Keratinocyte (primary cell): Measurements from ENCODE around the gene MYMX. TPM values are rescaled to one million over a fixed set of nuclear protein-coding genes. Genes with fewer than 3 reads are reported as not detected.

Experiments
- DNase-seq: peaks from one replicate; pipeline ENCODE4 v3.0.0-alpha.2; 2011; ENCODE audit warnings: low read depth, missing footprints, low spot score
- FAIRE-seq: peaks from 2 replicates; lab custom pipeline; 2011; peaks lifted over from hg19 to GRCh38; lab: Jason Lieb, UNC
- H2AFZ ChIP-seq: 2 replicates; pipeline ENCODE4 v1.6.0; 2012; ENCODE audit warnings: low read length, control low read depth, inconsistent platforms; ENCODE audit not compliant: control insufficient read depth
- H3K27ac ChIP-seq: 2 replicates; pipeline ENCODE4 v1.5.1; 2011; ENCODE audit warnings: low read length; ENCODE audit not compliant: control insufficient read depth, insufficient read depth
- H3K27me3 ChIP-seq: 3 replicates; pipeline ENCODE4 v1.6.0; 2011; ENCODE audit warnings: low read length; ENCODE audit not compliant: control insufficient read depth, insufficient read depth; ENCODE audit errors: extremely low read depth
- H3K36me3 ChIP-seq, 2 experiments: 2 replicates in 1 of 2; 3 replicates in 1 of 2; pipeline ENCODE4 v1.5.1; 2011; ENCODE audit warnings: low read length in 2 of 2, mild to moderate bottlenecking in 1 of 2; ENCODE audit not compliant: control insufficient read depth in 2 of 2, insufficient read depth in 2 of 2; ENCODE audit errors: extremely low read depth in 1 of 2
- H3K4me1 ChIP-seq: 3 replicates; pipeline ENCODE4 v1.5.1; 2011; ENCODE audit warnings: low read length; ENCODE audit not compliant: control insufficient read depth, insufficient read depth; ENCODE audit errors: extremely low read depth
- H3K4me2 ChIP-seq: 3 replicates; pipeline ENCODE4 v1.6.0; 2011; ENCODE audit warnings: low read depth, low read length; ENCODE audit not compliant: control insufficient read depth, insufficient read depth; ENCODE audit errors: extremely low read depth
- H3K4me3 ChIP-seq, 3 experiments: fragments of 200-600 bp in 1 of 3; sonication (generic) in 1 of 3; 2 replicates in 2 of 3; 3 replicates in 1 of 3; pipeline ENCODE4 v1.5.1; 2011 to 2016; ENCODE audit warnings: low read length in 3 of 3, mild to moderate bottlenecking in 3 of 3, control low read depth in 2 of 3, inconsistent platforms in 1 of 3, low read depth in 1 of 3, mixed read lengths in 1 of 3, mixed run types in 1 of 3, moderate library complexity in 1 of 3; ENCODE audit not compliant: control insufficient read depth in 2 of 3, insufficient read depth in 2 of 3; ENCODE audit errors: extremely low read depth in 1 of 3
- H3K79me2 ChIP-seq: 2 replicates; pipeline ENCODE4 v1.6.0; 2012; ENCODE audit warnings: low read length; ENCODE audit not compliant: control insufficient read depth, insufficient read depth
- H3K9ac ChIP-seq: 3 replicates; pipeline ENCODE4 v1.6.0; 2011; ENCODE audit warnings: low read length; ENCODE audit not compliant: control insufficient read depth, insufficient read depth; ENCODE audit errors: extremely low read depth
- H3K9me1 ChIP-seq: 3 replicates; pipeline ENCODE4 v1.6.0; 2011; ENCODE audit warnings: low read length; ENCODE audit not compliant: control insufficient read depth, insufficient read depth; ENCODE audit errors: extremely low read depth
- H3K9me3 ChIP-seq: 2 replicates; pipeline ENCODE4 v1.5.1; 2012; ENCODE audit warnings: low read depth, low read length; ENCODE audit not compliant: control insufficient read depth
- H4K20me1 ChIP-seq: 3 replicates; pipeline ENCODE4 v1.6.0; 2011; ENCODE audit warnings: low read length; ENCODE audit not compliant: control insufficient read depth, insufficient read depth; ENCODE audit errors: extremely low read depth
- EZH2 ChIP-seq: IDR thresholded peaks from one replicate; pipeline ENCODE4 v1.6.1; 2012; ENCODE audit warnings: inconsistent platforms, mild to moderate bottlenecking, low read length, moderate library complexity
- dilution Hi-C: fragments of 300-500 bp; cut with MboI; formaldehyde crosslinking; loops from one replicate; pipeline ENCODE4 v1.7.0; 2020; ENCODE audit warnings: low sequenced_read_pairs; ENCODE audit not compliant: extremely low pct_ligation_motif_present
- polyA plus RNA-seq, 5 experiments: library from polyadenylated mRNA; depleted of rRNA in 3 of 5; stranded (reverse) in 3 of 5; stranded (forward) in 1 of 5; unstranded in 1 of 5; fragments of >200 nt; gene quantifications; 1 replicate in 1 of 5; 2 replicates in 3 of 5; 3 replicates in 1 of 5; pipeline versions ENCODE4 v1.2.1 to v1.2.3, GENCODE V29; 2011 to 2012; ENCODE audit warnings: missing spikeins in 2 of 5, low read depth in 1 of 5, low replicate concordance in 1 of 5
- TF ChIP-seq, protein P1 (sequence below), 3 experiments: IDR thresholded peaks in 1 of 3; conservative IDR thresholded peaks in 1 of 3; optimal IDR thresholded peaks in 1 of 3; 2 replicates in 2 of 3; 3 replicates in 1 of 3; pipeline versions ENCODE3 to v1.5.1; 2011; ENCODE audit warnings: low read length in 3 of 3, mild to moderate bottlenecking in 3 of 3, moderate library complexity in 2 of 3, control low read depth in 1 of 3, inconsistent platforms in 1 of 3; ENCODE audit not compliant: insufficient read depth in 2 of 3; ENCODE audit errors: extremely low read depth in 1 of 3

The MYMX gene
- polyA plus RNA-seq, 1 donor (not counting 4 experiments of a cell fraction or from before 2014, with no cell fraction given), result 0.09 TPM

DNA sequence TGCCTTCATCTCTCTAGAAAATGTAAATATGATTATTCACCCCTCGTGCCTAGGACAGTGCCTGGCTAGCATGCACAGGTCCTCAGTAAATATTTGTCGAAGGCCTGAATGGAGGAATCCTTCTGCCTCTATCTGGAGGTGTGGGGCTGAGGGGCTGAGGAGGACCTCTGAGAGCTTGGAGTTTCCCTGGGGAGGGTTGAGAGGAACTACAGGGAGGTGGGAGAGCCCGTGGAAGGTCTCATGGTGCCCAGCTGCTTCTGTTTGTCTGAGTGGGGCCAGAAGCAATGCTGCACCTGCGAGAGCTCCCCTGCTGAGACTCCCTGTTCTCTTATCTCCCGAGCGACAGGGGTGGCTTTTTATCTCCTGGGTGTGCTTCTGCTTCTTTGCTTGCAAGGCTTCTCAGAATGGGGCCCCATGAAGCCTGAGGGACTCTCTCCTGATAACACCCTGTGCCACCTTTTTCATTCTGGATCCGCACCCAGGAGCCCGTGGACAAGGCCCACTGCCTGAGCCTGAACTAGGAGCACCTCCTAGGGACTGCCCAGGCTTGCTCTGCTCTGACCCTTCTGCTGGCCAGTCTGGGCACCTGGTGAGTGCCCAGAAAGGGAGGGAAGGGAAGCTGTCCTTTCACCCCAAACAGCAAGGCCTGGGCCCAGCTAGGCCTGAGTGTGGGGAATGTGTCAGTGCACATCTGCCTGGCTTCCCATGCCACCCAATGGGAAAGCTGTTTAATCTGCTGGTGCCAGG is 9.0 kb downstream of the MYMX start:
- TF ChIP-seq EZH2, result no peak
- TF ChIP-seq, protein P1, sequence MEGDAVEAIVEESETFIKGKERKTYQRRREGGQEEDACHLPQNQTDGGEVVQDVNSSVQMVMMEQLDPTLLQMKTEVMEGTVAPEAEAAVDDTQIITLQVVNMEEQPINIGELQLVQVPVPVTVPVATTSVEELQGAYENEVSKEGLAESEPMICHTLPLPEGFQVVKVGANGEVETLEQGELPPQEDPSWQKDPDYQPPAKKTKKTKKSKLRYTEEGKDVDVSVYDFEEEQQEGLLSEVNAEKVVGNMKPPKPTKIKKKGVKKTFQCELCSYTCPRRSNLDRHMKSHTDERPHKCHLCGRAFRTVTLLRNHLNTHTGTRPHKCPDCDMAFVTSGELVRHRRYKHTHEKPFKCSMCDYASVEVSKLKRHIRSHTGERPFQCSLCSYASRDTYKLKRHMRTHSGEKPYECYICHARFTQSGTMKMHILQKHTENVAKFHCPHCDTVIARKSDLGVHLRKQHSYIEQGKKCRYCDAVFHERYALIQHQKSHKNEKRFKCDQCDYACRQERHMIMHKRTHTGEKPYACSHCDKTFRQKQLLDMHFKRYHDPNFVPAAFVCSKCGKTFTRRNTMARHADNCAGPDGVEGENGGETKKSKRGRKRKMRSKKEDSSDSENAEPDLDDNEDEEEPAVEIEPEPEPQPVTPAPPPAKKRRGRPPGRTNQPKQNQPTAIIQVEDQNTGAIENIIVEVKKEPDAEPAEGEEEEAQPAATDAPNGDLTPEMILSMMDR (optimal IDR thresholded peaks at IDR 0.05 in 1 of 3, IDR thresholded peaks at IDR 0.05 in 1 of 3, conservative IDR thresholded peaks at IDR 0.05 in 1 of 3; ENCODE audit: extremely low read depth in 1 of 3, insufficient read depth in 2 of 3, low read length in 3 of 3), result no peak
- H4K20me1 ChIP-seq, result no peaks in the 10 kb centered on the region
- no peak overlapping the region for H3K4me3 ChIP-seq
- no peaks in the 10 kb centered on the region for H3K9me3 ChIP-seq
- no peaks in the 10 kb centered on the region for H3K27me3 ChIP-seq
- dilution Hi-C loops, result no loop called here
- peaks cover 10 to 16% of the 10 kb centered on the region in 2 experiments for H3K36me3 ChIP-seq
- H3K4me1 ChIP-seq, result peaks cover 46% of the 10 kb centered on the region
- no peak overlapping the region for H3K9ac ChIP-seq
- H3K27ac ChIP-seq, result no peak overlapping the region
- H3K9me1 ChIP-seq, result no peaks in the 10 kb centered on the region
- no peak overlapping the region for H2AFZ ChIP-seq
- DNase-seq (no peak), FAIRE-seq (no peak)
- H3K4me2 ChIP-seq, result peak overlapping the region; percentile 52
- H3K79me2 ChIP-seq, result peaks cover 22% of the 10 kb centered on the region

DNA sequence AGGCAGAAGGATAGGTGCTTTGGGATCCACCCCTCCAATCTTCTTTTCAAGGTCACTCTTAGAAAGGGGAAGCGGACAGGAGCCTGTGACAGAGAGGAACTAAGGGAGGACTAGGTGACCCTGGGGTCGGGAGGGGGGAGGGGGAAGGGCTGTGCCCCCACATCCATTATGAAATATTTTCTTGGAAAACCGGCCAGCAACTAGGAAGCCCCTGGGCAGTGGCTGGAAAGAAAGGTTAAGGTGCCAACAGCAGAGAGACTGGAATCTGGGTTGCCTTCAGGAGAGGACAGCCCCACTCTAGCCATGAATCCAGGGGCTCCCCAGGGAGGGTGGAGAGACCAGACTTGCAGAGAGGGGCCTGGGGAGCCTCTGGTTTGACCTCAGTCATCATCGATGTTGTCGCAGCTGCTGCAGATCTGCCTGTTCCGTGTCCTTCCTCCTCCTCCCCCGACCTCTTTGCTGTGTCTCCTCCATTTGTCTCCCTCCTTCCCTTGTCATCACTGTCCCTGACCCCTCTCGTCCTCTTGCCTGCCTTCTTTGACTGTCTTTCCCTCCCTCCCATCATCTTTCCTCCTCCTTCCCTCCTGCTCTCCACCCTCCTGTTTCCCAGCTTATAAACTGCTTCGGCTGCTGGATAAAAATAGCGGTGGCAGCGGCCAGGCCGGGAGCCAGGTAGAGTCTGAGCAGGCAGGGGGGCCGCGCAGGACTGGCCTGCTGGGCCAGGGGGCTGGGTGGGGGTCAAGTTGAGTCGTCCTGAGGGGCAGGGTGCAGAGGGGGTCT is 9.8 kb downstream of the MYMX start:
- peaks cover 41% of the 10 kb centered on the region for H3K4me1 ChIP-seq
- no peaks in the 10 kb centered on the region for H3K9me1 ChIP-seq
- H3K79me2 ChIP-seq, result peaks cover 22% of the 10 kb centered on the region
- no peak overlapping the region for H2AFZ ChIP-seq
- H3K4me3 ChIP-seq, result no peak overlapping the region
- DNase-seq, result no peak
- H3K36me3 ChIP-seq, result peaks cover 14 to 19% of the 10 kb centered on the region in 2 experiments
- H3K27me3 ChIP-seq, result no peaks in the 10 kb centered on the region
- H3K9me3 ChIP-seq, result no peaks in the 10 kb centered on the region
- no peak for FAIRE-seq
- no peaks in the 10 kb centered on the region for H4K20me1 ChIP-seq
- TF ChIP-seq, protein P1 (optimal IDR thresholded peaks at IDR 0.05 in 1 of 3, IDR thresholded peaks at IDR 0.05 in 1 of 3, conservative IDR thresholded peaks at IDR 0.05 in 1 of 3; ENCODE audit: extremely low read depth in 1 of 3, insufficient read depth in 2 of 3, low read length in 3 of 3), result no peak
- no peak for TF ChIP-seq EZH2
- dilution Hi-C loops, result no loop called here
- H3K27ac ChIP-seq, result no peak overlapping the region
- peak overlapping the region; percentile 6 for H3K9ac ChIP-seq
- H3K4me2 ChIP-seq, result peak overlapping the region; percentile 52
